Measurements from ENCODE around the gene PPIP5K2.
A peak's percentile ranks its signal among the peaks of the same experiment; 100 is the strongest.
"Not testable (repeated sequence)": the region's sequence is repeated elsewhere in the genome, so short reads cannot be mapped to it uniquely, and the experiment has no call there.

The PPIP5K2 gene

DNA sequence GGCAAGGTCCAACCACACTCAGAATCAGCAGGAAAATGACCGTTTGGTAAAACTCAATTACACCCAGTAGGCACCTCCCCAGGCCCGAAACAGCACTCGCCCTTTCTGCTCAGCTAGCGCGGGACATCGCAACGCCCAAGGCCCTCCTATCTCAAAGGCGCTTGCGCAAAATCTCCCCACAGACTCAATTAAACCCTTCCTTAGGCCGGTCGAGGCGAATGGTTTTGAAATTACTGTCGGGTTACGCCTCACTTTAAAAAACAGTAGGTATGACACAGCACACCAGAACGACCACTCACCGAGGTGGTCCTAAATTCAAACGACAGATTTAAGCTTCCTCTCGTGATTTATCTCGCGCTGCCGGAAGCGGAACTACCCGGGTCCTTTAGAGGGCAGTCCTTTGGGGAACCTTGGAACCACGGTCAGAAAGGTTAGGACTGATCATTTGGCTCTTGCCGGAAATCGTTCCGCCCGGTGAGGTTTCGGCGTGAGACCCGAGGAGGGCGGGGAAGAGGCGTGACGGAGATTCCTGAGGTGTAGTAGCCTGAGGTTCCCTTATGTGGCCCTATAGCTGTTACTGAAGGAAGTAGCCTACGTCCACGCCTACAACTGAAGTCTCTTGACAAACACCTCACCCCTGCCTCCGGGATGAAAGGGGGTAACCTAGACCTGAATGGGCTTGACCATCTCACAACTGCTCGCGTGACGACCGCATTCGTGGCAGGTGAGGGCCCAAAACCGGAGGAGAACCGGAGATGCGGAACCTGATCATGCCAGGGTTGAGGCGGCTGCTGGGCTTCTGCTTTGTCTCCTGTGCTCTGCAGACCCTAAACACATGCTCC, at the start of gene PPIP5K2, which contains the start of gene GIN1:
PPIP5K2 (plus strand) TSS at position 537 of the 842 bp plus-strand sequence. CDS start 9,289 bp downstream, outside the sequence.
GIN1 (minus strand) TSS at position 374 of the 842 bp plus-strand sequence. CDS start 11,431 bp downstream, outside the sequence.
- peak; percentile 97 for DNase-seq

DNA sequence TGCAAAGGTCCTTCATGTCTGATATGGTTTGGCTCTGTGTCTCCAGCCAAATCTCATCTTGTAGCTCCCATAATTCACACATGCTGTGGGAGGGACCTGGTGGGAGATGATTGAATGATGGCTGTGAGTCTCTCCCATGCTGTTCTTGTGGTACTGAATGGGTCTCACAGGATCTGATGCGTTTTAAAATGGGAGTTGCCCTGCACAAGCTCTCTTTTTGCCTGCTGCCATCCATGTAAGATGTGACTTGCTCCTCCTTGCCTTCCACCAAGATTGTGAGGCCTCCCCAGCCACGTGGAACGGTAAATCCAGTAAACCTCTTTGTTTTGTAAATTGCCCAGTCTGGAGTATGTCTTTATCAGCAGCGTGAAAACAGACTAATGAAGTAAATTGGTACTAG, 46.6 kb upstream of the PPIP5K2 start:
- DNase-seq = not testable (repeated sequence)

DNA sequence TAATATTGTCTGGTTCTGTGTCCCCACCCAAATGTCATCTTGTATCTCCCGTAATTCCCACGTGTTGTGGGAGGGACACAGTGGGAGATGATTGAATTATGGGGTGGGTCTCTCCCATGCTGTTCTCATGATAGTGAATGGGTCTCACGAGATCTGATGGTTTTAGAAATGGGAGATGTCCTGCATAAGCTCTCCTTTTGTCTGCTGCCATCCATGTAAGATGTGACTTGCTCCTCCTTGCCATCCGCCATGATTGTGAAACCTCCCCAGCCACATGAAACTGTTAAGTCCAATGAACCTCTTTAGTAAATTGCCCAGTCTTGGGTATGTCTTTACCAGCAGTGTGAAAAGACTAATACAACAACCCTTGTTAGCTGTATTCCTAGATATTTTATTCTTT, 44.7 kb upstream of the PPIP5K2 start:
- DNase-seq = no peak

DNA sequence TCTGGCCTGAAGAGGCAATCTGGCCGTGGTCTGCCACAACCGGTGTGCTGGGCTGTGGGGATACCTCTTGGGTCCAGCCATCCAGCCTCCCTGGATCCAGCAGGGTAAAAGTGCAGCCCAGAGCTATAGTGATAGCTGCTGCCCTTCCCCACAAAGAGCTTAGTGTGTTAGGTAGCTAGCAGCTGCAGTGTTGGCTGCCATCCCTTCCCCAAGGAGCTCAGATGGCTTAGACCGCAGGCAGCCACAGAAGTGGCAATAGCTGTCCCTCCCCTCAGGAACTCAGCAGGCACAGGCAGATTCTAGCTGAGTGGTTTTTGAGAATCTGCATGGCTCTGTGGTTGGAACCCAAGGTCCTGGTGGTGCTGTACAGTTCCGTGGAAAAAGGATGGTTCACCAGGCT, 40.3 kb upstream of the PPIP5K2 start:
- no peak for DNase-seq

DNA sequence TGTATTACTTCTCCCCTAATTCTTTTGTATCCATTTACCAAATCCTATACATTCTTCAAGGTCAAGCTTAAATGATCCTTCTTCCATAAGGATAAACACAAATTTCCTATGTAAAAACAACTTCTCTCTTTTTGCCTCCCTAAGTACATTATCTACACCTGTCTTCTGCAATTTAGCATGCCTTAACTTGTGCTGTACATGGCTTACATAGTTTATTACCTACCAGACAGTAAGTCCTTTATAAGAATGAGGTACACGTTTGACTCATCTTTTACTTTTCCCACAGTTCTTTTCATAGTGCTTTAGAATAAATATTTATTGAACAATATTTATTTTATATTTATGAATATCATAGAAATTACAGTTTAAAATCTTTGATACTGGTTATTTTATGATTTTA, 33.6 kb upstream of the PPIP5K2 start:
- DNase-seq = no peak

DNA sequence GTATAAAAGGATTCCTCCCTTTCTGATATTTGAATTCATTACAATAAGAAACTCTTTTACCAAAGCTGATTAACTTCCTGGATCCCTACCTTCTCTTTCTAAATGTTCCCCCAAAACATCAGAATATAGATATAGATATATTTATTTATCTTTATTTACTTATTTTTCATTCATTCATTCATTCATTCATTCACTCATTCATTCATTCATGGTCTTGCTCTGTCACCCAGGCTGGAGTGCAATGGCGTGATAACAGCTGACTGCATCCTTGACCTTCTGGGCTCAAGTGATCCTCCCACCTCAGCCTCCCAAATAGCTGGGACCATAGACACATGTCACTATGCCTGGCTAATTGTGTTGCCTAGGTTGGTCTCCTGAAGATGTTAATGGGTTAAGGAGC, 30.8 kb upstream of the PPIP5K2 start:
- no peak for DNase-seq

DNA sequence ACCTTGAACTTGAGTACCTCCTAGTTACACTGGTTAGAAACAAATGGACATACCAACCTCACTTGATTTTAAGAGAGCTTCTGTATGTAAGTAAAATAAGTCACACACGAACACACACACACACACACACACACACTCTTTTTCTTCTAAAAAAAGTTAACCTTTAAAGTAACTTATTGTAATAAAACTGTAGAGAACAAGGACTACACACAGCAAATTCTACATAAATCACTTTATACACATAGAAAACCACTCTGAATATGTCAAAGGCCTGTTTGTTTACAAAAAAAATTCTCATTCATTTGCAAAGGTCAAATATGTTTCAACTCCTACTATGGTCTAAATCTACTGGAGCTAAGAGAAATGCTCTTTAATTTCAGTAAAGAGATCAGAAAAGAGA, 29.3 kb upstream of the PPIP5K2 start:
- DNase-seq = no peak

DNA sequence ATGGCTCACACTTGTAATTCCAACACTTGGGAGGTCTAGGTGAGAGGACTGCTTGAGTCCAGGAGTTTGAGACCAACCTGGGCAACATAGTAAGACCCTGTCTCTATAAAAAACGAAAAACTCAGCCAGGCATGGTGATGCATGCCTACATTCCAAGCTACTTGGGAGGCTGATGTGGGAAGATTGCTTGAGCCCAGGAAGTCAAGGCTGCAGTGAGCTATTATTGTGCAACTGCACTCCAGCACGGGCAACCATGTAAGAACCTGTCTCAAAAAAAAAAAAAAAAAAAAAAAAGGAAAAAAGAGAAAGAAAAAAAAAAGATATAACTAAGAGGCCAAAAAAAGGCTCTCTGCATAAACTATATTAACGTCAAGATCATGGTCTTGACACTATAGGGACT, 27.4 kb upstream of the PPIP5K2 start:
- DNase-seq = no peak

DNA sequence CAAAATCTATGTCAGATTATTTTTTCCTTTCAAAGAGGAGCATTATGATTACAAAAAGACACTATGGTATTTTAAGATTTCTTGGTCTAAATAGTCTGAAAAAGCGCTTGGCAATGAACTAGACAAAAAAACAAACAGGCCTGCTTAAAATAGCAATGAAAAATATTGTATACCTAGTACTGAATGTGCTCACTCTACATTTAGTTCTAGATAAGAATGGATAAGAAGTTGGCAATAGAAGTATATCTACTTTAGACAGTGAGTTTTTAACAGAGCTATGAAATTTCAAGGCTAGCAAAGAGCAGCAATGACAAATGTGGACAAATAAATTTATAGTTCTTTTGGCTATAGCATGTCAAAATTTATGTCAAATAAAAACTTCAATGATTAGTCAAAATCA, 26.4 kb upstream of the PPIP5K2 start:
- no peak for DNase-seq

DNA sequence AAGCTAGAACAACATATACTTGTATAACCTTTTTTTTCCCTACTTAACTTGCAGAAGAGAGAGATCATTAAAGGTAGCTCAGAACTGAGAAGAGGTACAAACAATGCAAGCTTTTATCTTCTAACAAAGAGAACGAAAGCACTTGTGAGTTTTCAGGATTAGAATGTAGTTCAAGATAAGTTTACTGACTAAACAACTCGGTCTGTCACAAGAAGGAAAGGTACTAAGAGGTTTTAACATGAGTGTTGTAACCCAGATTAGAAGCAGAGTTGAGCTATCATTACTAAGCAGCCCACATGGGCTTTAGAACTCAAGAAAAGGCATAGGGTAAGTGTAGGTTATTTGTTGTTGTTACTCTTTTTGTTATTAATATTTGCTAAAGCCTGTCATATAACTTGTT, 25.4 kb upstream of the PPIP5K2 start:
- DNase-seq = no peak

DNA sequence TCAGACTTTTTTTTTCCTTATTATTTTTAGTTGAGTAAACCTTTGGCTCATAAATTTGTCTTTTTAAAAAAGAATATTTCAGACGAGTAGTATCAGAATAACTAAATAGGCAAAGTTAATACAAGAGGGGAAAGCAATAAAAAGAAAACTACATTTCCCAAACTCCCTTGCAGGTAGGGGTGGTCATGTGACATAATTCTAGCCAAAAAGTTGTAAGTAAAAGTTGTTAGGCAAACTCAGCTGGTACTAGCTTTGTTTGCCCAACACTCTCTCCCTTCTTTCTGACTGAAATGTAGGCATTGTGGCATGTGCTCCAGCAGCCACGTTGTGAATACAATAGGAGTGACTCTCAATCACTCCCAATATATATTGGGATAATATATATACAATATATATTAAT, 21.1 kb upstream of the PPIP5K2 start:
- DNase-seq = no peak

DNA sequence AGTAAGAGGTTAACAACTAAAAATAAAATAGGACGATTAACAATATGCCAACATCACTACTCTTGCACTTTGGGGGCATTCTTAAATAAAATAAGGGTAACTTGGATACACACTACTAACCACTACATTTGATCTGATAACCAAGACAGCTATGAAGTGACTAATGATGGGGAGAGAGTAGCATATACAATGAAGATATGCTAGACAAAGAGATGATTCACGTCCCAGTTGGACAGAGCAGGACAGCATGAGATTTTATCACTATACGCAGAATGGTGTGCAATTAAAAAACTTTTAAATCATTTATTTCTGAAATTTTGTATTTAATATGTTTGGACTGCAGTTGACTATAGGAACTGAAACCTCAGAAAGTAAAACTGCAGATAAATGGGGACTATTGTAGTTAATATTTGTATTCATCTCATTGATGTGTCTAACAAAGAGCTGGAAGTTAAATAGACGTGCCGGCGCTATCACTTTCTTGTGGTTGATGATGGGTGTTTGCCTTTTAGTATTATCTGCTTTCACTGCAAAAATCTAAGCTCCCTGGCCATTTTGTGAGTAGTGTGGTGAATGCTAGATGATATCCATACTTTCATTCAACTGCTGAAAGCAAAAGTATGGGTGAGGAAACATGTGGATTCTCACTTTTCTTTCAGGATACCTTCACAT, 18.9 kb upstream of the PPIP5K2 start:
- DNase-seq = no peak

DNA sequence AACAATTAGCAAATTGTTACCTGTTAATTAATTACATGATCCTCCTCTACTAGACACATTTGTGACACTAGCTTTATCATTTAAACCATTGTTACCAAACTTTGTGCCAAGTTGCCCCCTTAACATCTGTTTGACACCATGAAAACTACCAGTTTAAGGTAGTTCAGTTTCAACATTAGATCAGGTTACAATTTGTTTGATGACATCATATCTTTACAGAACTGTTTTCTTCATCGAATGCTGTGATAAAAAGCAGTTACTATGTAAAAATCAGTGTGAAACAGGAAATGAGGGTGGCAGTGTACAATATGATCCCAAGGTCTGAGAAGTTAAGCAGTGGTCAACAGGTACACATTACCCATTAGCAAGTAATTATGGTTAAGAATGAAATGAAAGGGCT, 17.9 kb upstream of the PPIP5K2 start:
- DNase-seq = no peak

DNA sequence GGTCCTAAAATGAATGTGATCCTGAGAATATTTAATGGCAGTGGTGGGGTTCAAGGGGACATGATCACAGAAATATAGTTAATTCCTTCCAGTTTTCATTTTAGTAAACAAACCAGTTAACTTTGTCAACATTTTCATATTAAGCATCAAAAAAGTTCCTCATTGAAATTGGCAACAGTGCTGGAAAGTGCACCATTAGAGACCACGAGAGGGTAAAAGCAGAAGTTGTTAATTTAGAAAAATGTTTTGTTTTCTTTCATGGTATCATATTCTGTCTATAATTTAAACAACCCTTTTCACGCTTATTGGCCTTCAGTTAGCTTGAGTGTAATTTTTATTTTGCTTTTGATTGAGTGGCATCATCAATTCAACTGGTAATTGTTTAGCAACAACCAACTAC, 12.0 kb upstream of the PPIP5K2 start:
- DNase-seq = no peak

DNA sequence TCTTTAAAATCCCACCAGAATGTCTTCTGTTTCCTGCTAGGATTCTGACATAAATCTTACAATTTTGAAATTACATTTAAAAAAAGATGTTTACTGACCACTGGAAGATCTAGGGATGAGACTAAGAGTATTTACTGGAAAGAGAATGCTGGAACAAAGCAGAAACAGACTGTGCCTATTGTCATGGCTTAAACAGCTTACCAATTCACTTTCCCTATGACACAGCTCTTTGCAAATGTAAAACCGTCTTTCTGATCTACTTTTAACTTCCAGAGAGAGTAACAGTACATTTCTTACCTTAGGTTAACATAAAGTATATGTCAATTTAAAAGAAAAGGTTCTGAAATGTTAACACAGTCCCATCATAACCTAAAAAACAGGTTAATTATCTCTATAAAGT, 10.8 kb upstream of the PPIP5K2 start:
- DNase-seq = no peak

DNA sequence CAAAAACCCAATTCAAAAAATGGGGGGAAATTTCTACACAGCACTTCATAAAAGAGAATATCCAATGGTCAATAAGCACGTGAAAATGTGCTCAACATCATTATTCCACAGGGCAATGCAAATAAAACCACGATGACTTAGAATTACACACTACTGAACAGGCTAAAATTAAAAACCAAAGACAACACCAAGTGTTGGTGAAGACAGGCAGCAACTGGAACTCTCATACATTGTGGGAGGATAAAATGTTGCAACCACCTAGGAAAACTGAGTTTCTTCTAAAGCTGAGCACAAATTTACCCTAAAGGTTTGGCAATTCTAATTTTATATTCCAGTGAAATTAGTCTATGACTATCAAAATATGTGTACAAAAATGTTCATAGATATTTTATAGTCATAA, 9.7 kb upstream of the PPIP5K2 start:
- DNase-seq = no peak

DNA sequence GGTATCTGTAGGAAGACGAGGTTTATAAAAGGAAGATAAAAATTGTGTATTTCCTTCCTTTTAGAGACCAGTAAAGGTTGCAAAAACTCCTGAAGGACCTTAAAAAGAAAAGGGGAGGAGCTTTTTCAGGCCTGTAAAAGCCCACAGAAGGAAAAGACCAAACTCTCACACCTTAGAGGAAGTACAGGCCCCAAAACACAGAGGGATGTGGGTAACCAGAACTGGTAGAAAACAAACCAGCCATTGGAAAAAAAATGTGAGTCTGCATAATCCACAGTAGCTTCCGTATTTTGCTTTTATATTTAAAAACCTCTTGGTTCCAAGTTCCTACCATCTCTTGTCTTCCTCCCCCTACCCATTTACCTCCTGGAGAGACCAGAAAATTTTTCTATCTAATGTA, 8.6 kb upstream of the PPIP5K2 start:
- no peak for DNase-seq

DNA sequence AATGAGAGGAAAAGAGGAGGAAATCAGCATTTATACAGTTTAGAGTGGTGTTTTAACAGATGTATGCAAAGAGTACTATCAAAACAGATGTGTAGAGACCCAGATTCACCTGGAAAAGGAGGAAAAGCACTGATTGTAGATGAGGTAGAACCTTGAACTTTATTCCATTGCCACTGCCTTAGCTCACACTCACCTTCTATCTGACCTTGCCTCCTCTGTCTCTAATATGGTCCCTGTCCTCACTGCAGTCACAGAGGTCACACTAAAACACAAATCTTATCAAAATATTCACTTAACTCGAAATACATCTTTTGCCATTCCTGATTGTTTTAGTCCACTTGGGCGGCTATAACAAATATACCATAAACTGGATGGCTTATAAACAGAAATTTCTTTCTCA, 7.2 kb upstream of the PPIP5K2 start:
- no peak for DNase-seq

DNA sequence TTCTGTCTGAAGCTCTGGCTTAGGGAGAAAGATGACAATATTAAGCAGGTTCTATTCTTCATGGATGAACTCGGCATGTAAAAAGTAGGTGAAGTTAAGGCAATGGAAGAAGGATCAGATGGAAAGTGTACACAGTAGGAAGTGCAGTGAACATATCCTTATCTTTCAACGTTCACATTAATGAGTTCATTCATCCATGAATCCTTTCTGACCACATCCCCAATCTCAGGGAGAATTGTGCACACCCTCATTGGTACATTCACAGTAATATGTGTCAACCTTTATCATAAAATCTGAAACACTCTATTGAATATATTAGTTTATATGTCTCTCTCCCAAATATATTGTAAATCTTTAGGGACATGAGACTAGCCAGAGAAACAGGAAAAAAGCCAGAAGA, 5.7 kb upstream of the PPIP5K2 start:
- no peak for DNase-seq

DNA sequence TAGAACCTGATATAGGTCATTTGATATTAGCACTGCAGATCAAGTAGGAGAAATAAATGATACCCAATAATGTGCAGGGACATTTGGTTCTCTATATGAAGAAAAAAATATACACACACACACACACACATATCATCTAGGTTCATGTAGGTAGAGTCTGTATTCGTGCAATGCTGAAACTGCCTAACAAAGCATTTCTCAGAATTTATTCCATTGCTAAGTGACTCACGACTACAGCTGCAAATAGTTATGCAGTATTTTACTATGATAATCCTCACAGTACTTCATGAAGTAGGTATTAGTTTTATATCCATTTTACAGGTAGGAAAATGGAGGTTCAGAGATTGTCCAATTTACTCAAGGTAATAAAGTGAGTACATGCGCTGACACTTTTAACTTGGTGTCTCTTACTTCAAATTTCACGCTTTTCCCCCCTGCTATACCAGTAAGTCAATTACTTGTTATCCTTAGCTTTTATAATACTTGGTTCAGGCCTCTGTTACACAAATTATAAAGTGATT, 2.6 kb upstream of the PPIP5K2 start:
- DNase-seq = no peak

DNA sequence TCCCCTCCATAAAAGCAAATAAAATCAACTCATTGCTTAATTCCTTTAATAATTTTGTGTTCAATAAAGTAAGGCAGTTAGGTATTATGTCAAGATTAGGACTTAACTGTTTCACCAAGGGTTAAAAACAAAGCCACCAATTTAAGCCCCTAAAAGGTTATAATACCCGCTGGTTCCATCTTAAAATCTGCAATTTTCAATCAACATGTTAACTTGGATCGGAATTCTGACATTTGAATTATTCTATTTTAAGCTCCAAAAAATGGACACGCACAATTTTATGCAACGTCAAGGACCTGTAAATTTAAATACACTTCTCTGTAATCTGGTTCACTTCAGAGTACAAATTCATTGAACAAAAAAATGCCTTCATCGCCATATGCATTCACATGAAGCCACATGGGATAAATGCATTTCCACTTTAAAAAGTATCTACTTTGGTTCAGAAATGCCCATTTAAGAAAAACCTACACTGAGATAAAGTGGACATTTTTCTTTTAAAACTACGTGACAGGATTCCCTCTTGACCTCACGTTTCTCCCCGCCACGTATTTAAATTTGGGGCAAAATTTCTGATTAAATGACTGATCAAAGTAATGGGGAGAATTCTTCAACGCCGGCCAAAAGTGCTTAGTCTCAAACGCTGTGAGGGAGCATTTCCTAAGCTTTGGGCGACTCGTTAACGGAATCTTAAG, 884 bp upstream of the PPIP5K2 start:
- DNase-seq = no peak

DNA sequence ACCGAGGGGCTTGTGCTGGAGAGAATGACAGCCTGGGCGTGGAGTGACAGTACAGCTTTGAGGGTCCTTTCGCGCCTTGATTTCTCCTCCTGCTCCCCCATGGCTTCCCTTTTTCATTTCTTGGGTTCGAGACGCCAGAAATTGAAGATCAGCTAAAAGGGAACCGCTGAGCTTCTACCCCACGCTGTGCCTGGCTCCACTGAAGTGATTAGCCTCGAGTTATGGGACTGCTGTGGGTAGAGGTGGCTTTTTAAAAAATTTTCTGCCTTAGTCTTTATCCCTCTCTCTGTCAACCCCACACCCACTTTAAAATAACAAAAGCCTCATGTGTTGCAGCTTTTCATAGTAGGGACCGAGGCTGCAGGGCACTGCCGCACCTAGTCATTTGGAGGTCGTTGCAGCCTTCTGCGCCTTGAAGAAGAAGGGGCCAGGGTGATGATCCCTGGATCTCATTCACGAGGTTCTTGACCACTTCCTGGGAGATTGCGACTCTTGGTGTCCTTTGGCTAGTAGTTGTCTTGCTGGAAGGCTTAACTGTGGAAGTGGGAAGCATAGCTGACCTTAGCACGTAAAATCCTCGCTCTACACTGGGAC, 603 bp downstream of the PPIP5K2 start:
- peak; percentile 31 for DNase-seq

DNA sequence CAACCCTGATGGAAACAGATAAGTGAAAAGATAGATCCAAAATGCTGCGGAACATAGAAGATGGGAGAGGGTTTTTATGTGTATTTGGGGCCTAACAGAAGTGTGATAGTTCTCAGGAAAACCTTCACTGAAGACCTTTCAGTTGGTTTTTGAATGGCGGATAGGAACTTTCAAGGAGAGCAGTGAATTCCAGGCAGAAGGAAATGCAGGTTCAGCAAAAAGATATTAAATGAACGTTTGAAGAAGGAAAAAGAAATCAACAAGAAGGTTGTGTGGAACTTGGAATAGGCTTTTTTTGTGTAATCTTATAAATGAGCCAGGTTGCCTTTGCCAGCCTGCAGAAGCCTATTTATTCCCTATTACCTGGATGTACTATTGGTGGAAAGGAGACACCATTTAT, 2.1 kb downstream of the PPIP5K2 start:
- DNase-seq = no peak
